ENCODE data around the gene ZFYVE26. TPM values are rescaled to one million over a fixed set of nuclear protein-coding genes. Genes with fewer than 3 reads are reported as not detected.
"Not testable (repeated sequence)": the region's sequence is repeated elsewhere in the genome, so short reads cannot be mapped to it uniquely, and the experiment has no call there.

The ZFYVE26 gene
- polyA plus RNA-seq, 3 donors: 1.0 to 17.6 (median 2.3) TPM

DNA sequence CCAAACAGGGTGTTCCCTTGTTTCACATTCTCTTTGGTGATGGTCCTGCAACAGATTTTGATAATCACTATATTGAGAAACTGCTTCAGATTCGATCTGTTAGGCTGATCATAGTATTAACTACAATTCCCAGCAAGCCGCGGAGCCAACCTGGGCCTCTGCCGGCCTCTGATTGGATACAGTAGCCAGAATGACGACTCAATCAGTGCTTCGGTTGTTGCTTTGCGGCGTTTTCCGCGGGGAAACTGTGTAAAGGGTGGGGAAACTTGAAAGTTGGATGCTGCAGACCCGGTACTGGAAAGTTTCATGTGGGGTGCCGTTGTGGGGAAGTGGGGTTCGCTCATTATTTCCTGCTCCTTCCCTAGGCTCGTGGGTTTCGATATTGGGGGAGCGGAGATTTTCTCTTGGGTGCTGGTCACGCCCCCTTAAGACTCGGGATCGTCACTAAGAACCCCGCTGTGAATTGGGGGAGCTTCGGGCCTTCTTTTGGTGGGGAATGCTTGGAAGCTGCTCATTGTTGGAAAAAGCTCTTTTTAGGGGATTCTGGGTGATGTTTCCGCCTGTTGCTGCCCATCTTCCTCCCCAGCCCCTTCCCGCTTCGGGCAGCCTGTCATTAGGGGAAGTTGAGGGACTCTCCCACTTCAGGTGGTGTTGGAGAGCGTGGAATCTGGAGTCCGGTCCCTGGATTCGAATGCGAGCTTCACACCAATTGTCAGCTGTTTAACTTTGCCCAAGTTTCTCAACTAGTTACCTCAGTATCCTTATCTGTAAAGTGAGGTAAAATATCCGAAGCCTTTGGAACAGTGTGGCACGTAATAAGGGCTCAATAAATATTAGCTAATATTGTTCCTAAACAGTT is 3.4 kb upstream of the ZFYVE26 start, which contains the start of gene RAD51B:
Gene RAD51B, plus strand, starts transcription at position 217 of the 859 bp plus-strand sequence.
- peaks cover 27% of the 10 kb centered on the region for H3K79me2 ChIP-seq (ENCODE audit: insufficient read depth, low read length)

DNA sequence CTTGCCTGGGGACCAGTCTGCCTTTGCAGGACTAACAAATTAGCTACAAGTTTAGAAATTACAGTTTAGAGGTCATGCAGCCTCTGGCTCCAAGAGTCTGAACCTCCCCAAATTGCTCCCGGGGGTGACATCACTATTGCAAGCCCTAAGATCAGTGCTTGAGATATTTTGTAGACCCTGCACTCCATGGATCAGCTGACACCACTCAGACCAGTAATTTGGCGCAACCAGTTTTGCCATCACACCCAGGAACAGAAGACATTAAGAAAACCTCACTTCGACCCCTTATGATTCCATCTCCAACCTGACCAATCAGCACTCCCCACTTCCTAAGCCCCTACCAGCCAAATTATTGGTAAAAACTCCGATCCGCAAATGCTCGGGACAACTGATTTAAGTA is 2.1 kb upstream of the ZFYVE26 start:
- Mint-ChIP-seq H3K4me3 (peak overlapping the region; percentile 67 to 82), H3K27ac (peak overlapping the region; percentile 92 to 98 (median 93)), H3K4me1 (peaks cover 59% of the 10 kb centered on the region)
- Histone ChIP-seq H3K4me3 (replicated peaks in 1 of 3; ENCODE audit: low read depth in 2 of 3, low read length in 3 of 3) (peak overlapping the region in 2 of 3 experiments; percentile 10 to 97), H3K27ac (ENCODE audit: low read depth in 1 of 2, low read length in 2 of 2) (peak overlapping the region; percentile 53 to 89), H2AFZ (ENCODE audit: insufficient read depth, low read depth, low read length, poor library complexity, severe bottlenecking) (peak overlapping the region; percentile 92), H3K4me2 (replicated peaks; ENCODE audit: extremely low read depth, low read length, poor library complexity, severe bottlenecking) (peak overlapping the region; percentile 92), H3K4me1 (ENCODE audit: control insufficient read depth in 1 of 2, insufficient read depth in 2 of 2, low read length in 2 of 2) (peaks cover 57 to 60% of the 10 kb centered on the region in 2 donors), H3K79me2 (ENCODE audit: insufficient read depth, low read length) (peaks cover 33% of the 10 kb centered on the region)
- DNase-seq; H3K27me3 ChIP-seq (ENCODE audit: control insufficient read depth in 2 of 2, insufficient read depth in 2 of 2, low read length in 2 of 2); H4K20me1 ChIP-seq (ENCODE audit: insufficient read depth, low read length); H3K9me3 ChIP-seq (replicated peaks in 1 of 2; ENCODE audit: control insufficient read depth in 1 of 2, insufficient read depth in 1 of 2, low read length in 2 of 2); H3K9ac ChIP-seq (ENCODE audit: insufficient read depth, low read length, poor library complexity, severe bottlenecking); H3K27me3 Mint-ChIP-seq (ENCODE audit: low read depth in 3 of 3); H3K36me3 Mint-ChIP-seq; H3K36me3 ChIP-seq (replicated peaks in 1 of 2; ENCODE audit: control insufficient read depth in 1 of 2, insufficient read depth in 2 of 2, low read length in 2 of 2); H3K9me3 Mint-ChIP-seq: not testable (repeated sequence)
- 90% methylated on average over 6 of the region's 6 CpGs for WGBS (ENCODE audit: insufficient coverage)
- intact Hi-C loops (cut with micrococcal nuclease): loop anchor here in 1 of 2 donors (5.0 to 10.0 kb wide), 2 partner anchors 121 to 396 kb away; partner anchors contain the start of gene RDH11

More for the DNA sequence above, 3.4 kb upstream of the ZFYVE26 start, which contains the start of gene RAD51B:
- TF ChIP-seq, protein P1, sequence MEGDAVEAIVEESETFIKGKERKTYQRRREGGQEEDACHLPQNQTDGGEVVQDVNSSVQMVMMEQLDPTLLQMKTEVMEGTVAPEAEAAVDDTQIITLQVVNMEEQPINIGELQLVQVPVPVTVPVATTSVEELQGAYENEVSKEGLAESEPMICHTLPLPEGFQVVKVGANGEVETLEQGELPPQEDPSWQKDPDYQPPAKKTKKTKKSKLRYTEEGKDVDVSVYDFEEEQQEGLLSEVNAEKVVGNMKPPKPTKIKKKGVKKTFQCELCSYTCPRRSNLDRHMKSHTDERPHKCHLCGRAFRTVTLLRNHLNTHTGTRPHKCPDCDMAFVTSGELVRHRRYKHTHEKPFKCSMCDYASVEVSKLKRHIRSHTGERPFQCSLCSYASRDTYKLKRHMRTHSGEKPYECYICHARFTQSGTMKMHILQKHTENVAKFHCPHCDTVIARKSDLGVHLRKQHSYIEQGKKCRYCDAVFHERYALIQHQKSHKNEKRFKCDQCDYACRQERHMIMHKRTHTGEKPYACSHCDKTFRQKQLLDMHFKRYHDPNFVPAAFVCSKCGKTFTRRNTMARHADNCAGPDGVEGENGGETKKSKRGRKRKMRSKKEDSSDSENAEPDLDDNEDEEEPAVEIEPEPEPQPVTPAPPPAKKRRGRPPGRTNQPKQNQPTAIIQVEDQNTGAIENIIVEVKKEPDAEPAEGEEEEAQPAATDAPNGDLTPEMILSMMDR (IDR thresholded peaks at IDR 0.05): no peak
- H3K9ac ChIP-seq (ENCODE audit: insufficient read depth, low read length, poor library complexity, severe bottlenecking): peak within 1 kb of the TSS; percentile 74
- 0% methylated on average over 19 of the region's 30 CpGs for WGBS (ENCODE audit: insufficient coverage)
- no peaks in the 10 kb centered on the region for H3K27me3 Mint-ChIP-seq (ENCODE audit: low read depth in 3 of 3)
- H3K4me1 ChIP-seq (ENCODE audit: control insufficient read depth in 1 of 2, insufficient read depth in 2 of 2, low read length in 2 of 2): peaks cover 51 to 57% of the 10 kb centered on the region in 2 donors
- no peaks in the 10 kb centered on the region for H4K20me1 ChIP-seq (ENCODE audit: insufficient read depth, low read length)
- H3K27ac ChIP-seq (ENCODE audit: low read depth in 1 of 2, low read length in 2 of 2): peak within 1 kb of the TSS; percentile 53 to 89
- peak within 1 kb of the TSS; percentile 92 to 99 (median 97) for H3K27ac Mint-ChIP-seq
- peak within 1 kb of the TSS; percentile 98 for H3K4me3 Mint-ChIP-seq
- intact Hi-C loops (cut with micrococcal nuclease): loop anchor here in 1 of 2 donors (5.0 to 10.0 kb wide), 2 partner anchors 122 to 395 kb away; partner anchors contain the start of gene RDH11
- H3K36me3 ChIP-seq (replicated peaks in 1 of 2; ENCODE audit: control insufficient read depth in 1 of 2, insufficient read depth in 2 of 2, low read length in 2 of 2): no peaks in the 10 kb centered on the region
- DNase-seq: peak; percentile 69 to 86 (median 82)
- no peaks in the 10 kb centered on the region for H3K9me3 ChIP-seq (replicated peaks in 1 of 2; ENCODE audit: control insufficient read depth in 1 of 2, insufficient read depth in 1 of 2, low read length in 2 of 2)
- H3K4me2 ChIP-seq (replicated peaks; ENCODE audit: extremely low read depth, low read length, poor library complexity, severe bottlenecking): peak within 1 kb of the TSS; percentile 92
- peak within 1 kb of the TSS; percentile 92 for H2AFZ ChIP-seq (ENCODE audit: insufficient read depth, low read depth, low read length, poor library complexity, severe bottlenecking)
- H3K4me3 ChIP-seq (replicated peaks in 1 of 3; ENCODE audit: low read depth in 2 of 3, low read length in 3 of 3): peak within 1 kb of the TSS; percentile 77 to 97 (median 94)
- H3K36me3 Mint-ChIP-seq: peaks cover 2% of the 10 kb centered on the region in 2 donors
- H3K9me3 Mint-ChIP-seq: peaks cover 0 to 2% (median 0%) of the 10 kb centered on the region in 7 donors
- peaks cover 50% of the 10 kb centered on the region for H3K4me1 Mint-ChIP-seq
- H3K27me3 ChIP-seq (ENCODE audit: control insufficient read depth in 2 of 2, insufficient read depth in 2 of 2, low read length in 2 of 2): no peaks in the 10 kb centered on the region

Data from CD14-positive monocyte (primary cell).